ENCODE measurements around the gene SMC2.

GRCh38 chr9:104118916-104119315 lies 24.8 kb downstream of the SMC2 start:
- TF ChIP-seq, protein P1, sequence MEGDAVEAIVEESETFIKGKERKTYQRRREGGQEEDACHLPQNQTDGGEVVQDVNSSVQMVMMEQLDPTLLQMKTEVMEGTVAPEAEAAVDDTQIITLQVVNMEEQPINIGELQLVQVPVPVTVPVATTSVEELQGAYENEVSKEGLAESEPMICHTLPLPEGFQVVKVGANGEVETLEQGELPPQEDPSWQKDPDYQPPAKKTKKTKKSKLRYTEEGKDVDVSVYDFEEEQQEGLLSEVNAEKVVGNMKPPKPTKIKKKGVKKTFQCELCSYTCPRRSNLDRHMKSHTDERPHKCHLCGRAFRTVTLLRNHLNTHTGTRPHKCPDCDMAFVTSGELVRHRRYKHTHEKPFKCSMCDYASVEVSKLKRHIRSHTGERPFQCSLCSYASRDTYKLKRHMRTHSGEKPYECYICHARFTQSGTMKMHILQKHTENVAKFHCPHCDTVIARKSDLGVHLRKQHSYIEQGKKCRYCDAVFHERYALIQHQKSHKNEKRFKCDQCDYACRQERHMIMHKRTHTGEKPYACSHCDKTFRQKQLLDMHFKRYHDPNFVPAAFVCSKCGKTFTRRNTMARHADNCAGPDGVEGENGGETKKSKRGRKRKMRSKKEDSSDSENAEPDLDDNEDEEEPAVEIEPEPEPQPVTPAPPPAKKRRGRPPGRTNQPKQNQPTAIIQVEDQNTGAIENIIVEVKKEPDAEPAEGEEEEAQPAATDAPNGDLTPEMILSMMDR (IDR thresholded peaks at IDR 0.05), result no peak
- TF ChIP-seq POLR2A (IDR thresholded peaks at IDR 0.05), result no peak

Measured in body of pancreas (tissue), 4 donors.